H9 (cell line): ENCODE measurements around the gene CCDC138. TPM values are rescaled to one million over a fixed set of nuclear protein-coding genes. Genes with fewer than 3 reads are reported as not detected.

Source experiments
- DNase-seq: peaks from one replicate; pipeline ENCODE4 v3.0.0-alpha.2; 2017
- H2AFZ ChIP-seq: one replicate; pipeline ENCODE4 v1.6.1; 2013; ENCODE audit warnings: mild to moderate bottlenecking, low read length, control low read depth, moderate library complexity
- H2AK5ac ChIP-seq: 2 replicates; pipeline ENCODE4 v1.6.1; 2013; ENCODE audit warnings: low read length, control low read depth, mixed read lengths; ENCODE audit not compliant: insufficient read length
- H2BK120ac ChIP-seq: one replicate; pipeline ENCODE4 v1.6.1; 2013; ENCODE audit warnings: low read depth, mild to moderate bottlenecking, low read length, control low read depth, inconsistent platforms; ENCODE audit not compliant: poor library complexity, severe bottlenecking
- H2BK12ac ChIP-seq: 2 replicates; pipeline ENCODE4 v1.6.1; 2013; ENCODE audit warnings: low read length, control low read depth, mixed read lengths, low read depth; ENCODE audit not compliant: insufficient read length
- H2BK15ac ChIP-seq: 2 replicates; pipeline ENCODE4 v1.6.1; 2013; ENCODE audit warnings: low read depth, low read length, control low read depth
- H2BK20ac ChIP-seq: one replicate; pipeline ENCODE4 v1.6.1; 2013; ENCODE audit warnings: low read depth, mild to moderate bottlenecking, low read length, control low read depth, inconsistent platforms; ENCODE audit not compliant: poor library complexity, severe bottlenecking
- H2BK5ac ChIP-seq: 2 replicates; pipeline ENCODE4 v1.6.1; 2013; ENCODE audit warnings: low read length, control low read depth, mixed read lengths; ENCODE audit not compliant: insufficient read length
- H3K14ac ChIP-seq: 2 replicates; pipeline ENCODE4 v1.6.1; 2013; ENCODE audit warnings: low read length, control low read depth; ENCODE audit not compliant: insufficient read depth
- H3K18ac ChIP-seq: 2 replicates; pipeline ENCODE4 v1.6.1; 2013; ENCODE audit warnings: low read depth, mild to moderate bottlenecking, mixed read lengths, low read length, control low read depth; ENCODE audit not compliant: insufficient read length
- H3K23ac ChIP-seq: 2 replicates; pipeline ENCODE4 v1.6.1; 2013; ENCODE audit warnings: low read length, control low read depth, mixed read lengths, low read depth; ENCODE audit not compliant: insufficient read length
- H3K23me2 ChIP-seq: 2 replicates; pipeline ENCODE4 v1.6.1; 2013; ENCODE audit warnings: low read depth, mild to moderate bottlenecking, mixed read lengths, low read length, control low read depth; ENCODE audit not compliant: insufficient read length, poor library complexity, severe bottlenecking
- H3K27ac ChIP-seq: 2 replicates; pipeline ENCODE4 v1.5.1; 2013; ENCODE audit warnings: low read length, control low read depth, mixed read lengths, low read depth; ENCODE audit not compliant: insufficient read length
- H3K27me3 ChIP-seq: 2 replicates; pipeline ENCODE4 v1.6.1; 2013; ENCODE audit warnings: low read length, control low read depth, inconsistent platforms; ENCODE audit not compliant: insufficient read depth
- H3K4ac ChIP-seq: 2 replicates; pipeline ENCODE4 v1.6.1; 2013; ENCODE audit warnings: low read depth, mild to moderate bottlenecking, control low read depth, inconsistent platforms, low read length, moderate library complexity
- H3K4me1 ChIP-seq: 2 replicates; pipeline ENCODE4 v1.6.1; 2013; ENCODE audit warnings: low read length, control low read depth, inconsistent platforms; ENCODE audit not compliant: insufficient read depth
- H3K4me2 ChIP-seq: 2 replicates; pipeline ENCODE4 v1.6.1; 2013; ENCODE audit warnings: low read length, control low read depth, mixed read lengths; ENCODE audit not compliant: insufficient read length, insufficient read depth
- H3K56ac ChIP-seq: 2 replicates; pipeline ENCODE4 v1.6.1; 2013; ENCODE audit warnings: low read depth, mild to moderate bottlenecking, mixed read lengths, low read length, control low read depth; ENCODE audit not compliant: insufficient read length
- H3K79me1 ChIP-seq: 2 replicates; pipeline ENCODE4 v1.6.1; 2013; ENCODE audit warnings: low read depth, mild to moderate bottlenecking, moderate library complexity, low read length, control low read depth, inconsistent platforms; ENCODE audit not compliant: insufficient read depth, poor library complexity, severe bottlenecking
- H3K79me2 ChIP-seq: 2 replicates; pipeline ENCODE4 v1.6.1; 2013; ENCODE audit warnings: low read length, control low read depth, inconsistent platforms; ENCODE audit not compliant: insufficient read depth
- H3K9ac ChIP-seq: 2 replicates; pipeline ENCODE4 v1.6.1; 2013; ENCODE audit warnings: low read length, control low read depth, mixed read lengths; ENCODE audit not compliant: insufficient read length; ENCODE audit errors: extremely low read depth
- H3K9me3 ChIP-seq: one replicate; pipeline ENCODE4 v1.6.1; 2013; ENCODE audit warnings: low read depth, low read length, inconsistent platforms; ENCODE audit not compliant: control insufficient read depth
- H3T11ph ChIP-seq: one replicate; pipeline ENCODE4 v1.6.1; 2013; ENCODE audit warnings: mild to moderate bottlenecking, low read length, control low read depth, inconsistent platforms
- H4K20me1 ChIP-seq: one replicate; pipeline ENCODE4 v1.6.1; 2013; ENCODE audit not compliant: control insufficient read depth, insufficient read length, insufficient read depth
- H4K5ac ChIP-seq: 2 replicates; pipeline ENCODE4 v1.6.1; 2013; ENCODE audit warnings: low read depth, mild to moderate bottlenecking, mixed read lengths, low read length, control low read depth; ENCODE audit not compliant: insufficient read length
- H4K8ac ChIP-seq: replicated peaks from 2 replicates; pipeline ENCODE4 v1.6.1; 2013; ENCODE audit warnings: low read length, control low read depth, mixed read lengths, low read depth; ENCODE audit not compliant: insufficient read length
- H4K91ac ChIP-seq: 2 replicates; pipeline ENCODE4 v1.6.1; 2013; ENCODE audit warnings: low read depth, mild to moderate bottlenecking, moderate library complexity, mixed read lengths, low read length, control low read depth; ENCODE audit not compliant: insufficient read length
- H3K27ac Mint-ChIP-seq, 3 experiments: 2 replicates in 2 of 3; 3 replicates in 1 of 3; pipeline ENCODE4 v1.8.0; 2020 to 2021; ENCODE audit warnings: mixed read lengths in 3 of 3, mild to moderate bottlenecking in 1 of 3, moderate library complexity in 1 of 3
- H3K27me3 Mint-ChIP-seq: 2 replicates; pipeline ENCODE4 v1.8.0; 2021; ENCODE audit warnings: low read depth, mild to moderate bottlenecking, moderate library complexity, mixed read lengths
- H3K36me3 Mint-ChIP-seq, 3 experiments: 2 replicates in 2 of 3; 3 replicates in 1 of 3; pipeline ENCODE4 v1.8.0; 2020 to 2021; ENCODE audit warnings: low read depth in 3 of 3, mixed read lengths in 3 of 3; ENCODE audit not compliant: insufficient read depth in 1 of 3
- H3K4me1 Mint-ChIP-seq, 2 experiments: 2 replicates each; pipeline ENCODE4 v1.8.0; 2020; ENCODE audit warnings: mixed read lengths in 2 of 2
- H3K4me3 Mint-ChIP-seq, 2 experiments: 2 replicates in 1 of 2; 3 replicates in 1 of 2; pipeline ENCODE4 v1.8.0; 2020 to 2021; ENCODE audit warnings: mild to moderate bottlenecking in 2 of 2, mixed read lengths in 2 of 2, moderate library complexity in 1 of 2
- H3K9me3 Mint-ChIP-seq, 2 experiments: 2 replicates in 1 of 2; 3 replicates in 1 of 2; pipeline ENCODE4 v1.8.0; 2020; ENCODE audit warnings: mild to moderate bottlenecking in 2 of 2, mixed read lengths in 2 of 2, moderate library complexity in 1 of 2
- WGBS: extraction: QIAGEN DNeasy Blood & Tissue Kit; methylation state at CpG from one replicate; pipeline ENCODE4 v1.1.7; 2013; ENCODE audit warnings: missing lambda C conversion rate, low lambda C conversion rate, mixed read lengths; ENCODE audit not compliant: insufficient read length; ENCODE audit errors: extremely low coverage; 5-methylcytosine and 5-hydroxymethylcytosine counted together
- total RNA-seq: library from RNA; stranded (reverse); gene quantifications from 2 replicates; pipeline ENCODE4 v1.2.1, GENCODE V29; 2021
- TF ChIP-seq, protein P1 (sequence below): fragments of 200-600 bp; sonication (generic); conservative IDR thresholded peaks from 3 replicates; pipeline ENCODE4 v1.8.0; 2021; ENCODE audit warnings: antibody characterized with exemption, mild to moderate bottlenecking

The CCDC138 gene
- total RNA-seq, 1 experiment from 2014 or later, result 32.7 TPM

DNA sequence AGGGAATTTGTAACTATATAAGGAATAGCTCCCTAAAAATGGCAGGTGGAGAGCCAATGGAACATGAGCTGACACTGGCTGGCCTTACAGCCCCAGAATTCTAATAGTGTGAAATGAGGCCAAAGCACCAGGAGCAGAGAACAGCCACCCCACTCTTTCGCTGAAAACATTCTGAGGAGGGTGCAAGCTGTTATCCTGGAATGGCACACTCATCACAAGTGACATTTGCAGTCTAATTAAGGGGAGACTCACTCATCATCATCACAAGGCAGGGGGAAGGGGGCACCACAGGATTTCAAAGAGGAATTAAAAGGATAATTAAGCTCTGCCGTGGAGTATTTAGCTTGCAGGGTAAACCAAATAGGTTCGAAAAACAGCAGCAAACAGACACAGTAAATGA, 108.2 kb downstream of the CCDC138 start:
- H2BK20ac ChIP-seq, result no peak overlapping the region
- H3K27ac ChIP-seq, result no peak overlapping the region
- no peaks in the 10 kb centered on the region for H3K27me3 ChIP-seq
- WGBS, result no CpG with 5 or more reads among the region's 3 CpGs
- H2BK12ac ChIP-seq, result no peak overlapping the region
- Mint-ChIP-seq H3K36me3 (peaks cover under 1 to 8% (median 5%) of the 10 kb centered on the region in 3 experiments; a peak in 5 of 7 replicates), H3K27ac (no peak overlapping the region), H3K4me1 (peaks cover 6 to 10% of the 10 kb centered on the region in 2 experiments), H3K27me3 (no peaks in the 10 kb centered on the region; the same call in 1 of the 2 replicates), H3K9me3 (peaks cover 1 to 5% of the 10 kb centered on the region in 2 experiments; a peak in 4 of 5 replicates), H3K4me3 (no peak overlapping the region)
- H3T11ph ChIP-seq, result no peak overlapping the region
- no peak overlapping the region for H3K9ac ChIP-seq
- H3K4ac ChIP-seq, result no peak overlapping the region
- no peak for DNase-seq
- H2BK120ac ChIP-seq, result no peak overlapping the region
- no peak overlapping the region for H4K5ac ChIP-seq
- H2AFZ ChIP-seq, result no peak overlapping the region
- H3K23me2 ChIP-seq, result no peaks in the 10 kb centered on the region
- H3K23ac ChIP-seq, result no peak overlapping the region
- no peaks in the 10 kb centered on the region for H3K4me1 ChIP-seq
- H4K20me1 ChIP-seq, result no peaks in the 10 kb centered on the region
- TF ChIP-seq, protein P1, sequence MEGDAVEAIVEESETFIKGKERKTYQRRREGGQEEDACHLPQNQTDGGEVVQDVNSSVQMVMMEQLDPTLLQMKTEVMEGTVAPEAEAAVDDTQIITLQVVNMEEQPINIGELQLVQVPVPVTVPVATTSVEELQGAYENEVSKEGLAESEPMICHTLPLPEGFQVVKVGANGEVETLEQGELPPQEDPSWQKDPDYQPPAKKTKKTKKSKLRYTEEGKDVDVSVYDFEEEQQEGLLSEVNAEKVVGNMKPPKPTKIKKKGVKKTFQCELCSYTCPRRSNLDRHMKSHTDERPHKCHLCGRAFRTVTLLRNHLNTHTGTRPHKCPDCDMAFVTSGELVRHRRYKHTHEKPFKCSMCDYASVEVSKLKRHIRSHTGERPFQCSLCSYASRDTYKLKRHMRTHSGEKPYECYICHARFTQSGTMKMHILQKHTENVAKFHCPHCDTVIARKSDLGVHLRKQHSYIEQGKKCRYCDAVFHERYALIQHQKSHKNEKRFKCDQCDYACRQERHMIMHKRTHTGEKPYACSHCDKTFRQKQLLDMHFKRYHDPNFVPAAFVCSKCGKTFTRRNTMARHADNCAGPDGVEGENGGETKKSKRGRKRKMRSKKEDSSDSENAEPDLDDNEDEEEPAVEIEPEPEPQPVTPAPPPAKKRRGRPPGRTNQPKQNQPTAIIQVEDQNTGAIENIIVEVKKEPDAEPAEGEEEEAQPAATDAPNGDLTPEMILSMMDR, result no peak
- H3K4me2 ChIP-seq, result no peak overlapping the region
- no peaks in the 10 kb centered on the region for H3K9me3 ChIP-seq
- no peaks in the 10 kb centered on the region for H3K79me2 ChIP-seq
- no peak overlapping the region for H4K91ac ChIP-seq
- H2BK5ac ChIP-seq, result no peak overlapping the region
- H2BK15ac ChIP-seq, result no peak overlapping the region
- no peak overlapping the region for H2AK5ac ChIP-seq
- no peak overlapping the region for H3K14ac ChIP-seq
- H4K8ac ChIP-seq, result no peak overlapping the region
- H3K56ac ChIP-seq, result no peak overlapping the region
- no peak overlapping the region for H3K18ac ChIP-seq
- H3K79me1 ChIP-seq, result no peaks in the 10 kb centered on the region
